GM12878 (cell line): ENCODE results near the gene TTC19. TPM values are rescaled to one million over a fixed set of nuclear protein-coding genes. Genes with fewer than 3 reads are reported as not detected.

Experiments used
- ATAC-seq: fragments of 200-7000 bp; cut with Tn5 transposase; 3 replicates; pipeline ENCODE4 v1.9.1; 2020; ENCODE audit warnings: mild to moderate bottlenecking, moderate library complexity
- BruUV-seq: library from RNA; stranded (reverse); fragments of 400-500 nt; replicated peaks from 2 replicates; lab custom pipeline; 2021; lab: Mats Ljungman, UMichigan
- CTCF ChIA-PET: fragments of 300-600 bp; sonication (Branson Sonifier 250); formaldehyde crosslinking; extraction: SDS; loops from one replicate; lab custom pipeline; 2021; ENCODE audit warnings: inconsistent platforms; lab: Yijun Ruan, JAX
- POLR2A ChIA-PET: fragments of 350-600 bp; formaldehyde crosslinking; extraction: SDS; loops from one replicate; lab custom pipeline; 2021; ENCODE audit warnings: inconsistent platforms; lab: Charles Lee
- RAD21 ChIA-PET: fragments of 300-600 bp; sonication (Branson Sonifier 250); formaldehyde crosslinking; loops from one replicate; lab custom pipeline; 2023; ENCODE audit warnings: antibody characterized with exemption; ENCODE audit not compliant: unreplicated experiment; lab: Charles Lee
- SMC1A ChIA-PET: fragments of 300-600 bp; sonication (Branson Sonifier 250); formaldehyde crosslinking; loops from one replicate; lab custom pipeline; 2023; ENCODE audit not compliant: unreplicated experiment, uncharacterized antibody; lab: Charles Lee
- DNase-seq: peaks from one replicate; pipeline ENCODE4 v3.0.0-alpha.2; 2011; ENCODE audit warnings: low read depth, low spot score
- FAIRE-seq: peaks from 3 replicates; lab custom pipeline; 2011; peaks lifted over from hg19 to GRCh38; lab: Jason Lieb, UNC
- H2AFZ ChIP-seq: 2 replicates; pipeline ENCODE4 v1.6.0; 2011; ENCODE audit warnings: low read depth, low read length, control low read depth; ENCODE audit not compliant: control insufficient read depth
- H3K27ac ChIP-seq: 2 replicates; pipeline ENCODE4 v1.5.1; 2011; ENCODE audit warnings: control low read depth; ENCODE audit not compliant: control insufficient read depth, insufficient read depth
- H3K27me3 ChIP-seq, 2 experiments: replicated peaks in 1 of 2; 2 replicates each; pipeline versions ENCODE4 v1.6.0 to v1.6.1; 2011; ENCODE audit warnings: low read length in 1 of 2; ENCODE audit not compliant: control insufficient read depth in 2 of 2, insufficient read depth in 2 of 2
- H3K36me3 ChIP-seq, 2 experiments: 2 replicates each; pipeline ENCODE4 v1.5.1; 2011; ENCODE audit warnings: low read length in 1 of 2; ENCODE audit not compliant: control insufficient read depth in 2 of 2, insufficient read depth in 2 of 2
- H3K4me1 ChIP-seq: 2 replicates; pipeline ENCODE4 v1.6.1; 2011; ENCODE audit warnings: mild to moderate bottlenecking, low read length, moderate library complexity, mixed read lengths; ENCODE audit not compliant: control insufficient read depth, insufficient read depth
- H3K4me2 ChIP-seq: 2 replicates; pipeline ENCODE4 v1.6.0; 2011; ENCODE audit warnings: control low read depth; ENCODE audit not compliant: control insufficient read depth, insufficient read depth
- H3K4me3 ChIP-seq: fragments of 200-600 bp; sonication (generic); 2 replicates; pipeline ENCODE4 v1.5.1; 2016
- H3K79me2 ChIP-seq: 2 replicates; pipeline ENCODE4 v1.6.0; 2011; ENCODE audit warnings: low read length; ENCODE audit not compliant: control insufficient read depth, insufficient read depth
- H3K9ac ChIP-seq: 2 replicates; pipeline ENCODE4 v1.8.0; 2011; ENCODE audit warnings: low read length, control low read depth, mixed read lengths; ENCODE audit not compliant: control insufficient read depth, insufficient read depth
- H3K9me3 ChIP-seq: replicated peaks from 3 replicates; pipeline ENCODE4 v1.5.1; 2011; ENCODE audit warnings: mild to moderate bottlenecking, low read length; ENCODE audit not compliant: control insufficient read depth, insufficient read depth
- H4K20me1 ChIP-seq: 2 replicates; pipeline ENCODE4 v1.6.0; 2011; ENCODE audit not compliant: control insufficient read depth, insufficient read depth
- DPF2 ChIP-seq: fragments of 450-650 bp; IDR thresholded peaks from 2 replicates; pipeline ENCODE4 v1.6.1; 2017; ENCODE audit warnings: mild to moderate bottlenecking
- FOS ChIP-seq: IDR thresholded peaks from 3 replicates; pipeline ENCODE4 v1.6.1; 2011; ENCODE audit warnings: borderline replicate concordance; ENCODE audit not compliant: insufficient read length; ENCODE audit errors: extremely low read depth
- GATAD2B ChIP-seq: fragments of 450-650 bp; conservative IDR thresholded peaks from 2 replicates; pipeline ENCODE4 v1.6.1; 2017; ENCODE audit warnings: low read depth, mild to moderate bottlenecking, moderate library complexity
- JUND ChIP-seq: IDR thresholded peaks from 2 replicates; pipeline ENCODE4 v1.6.1; 2012; ENCODE audit warnings: low read depth, mild to moderate bottlenecking, low read length, improper control_type of control experiment, moderate library complexity
- MAX ChIP-seq: IDR thresholded peaks from 2 replicates; pipeline ENCODE4 v1.6.1; 2012; ENCODE audit warnings: low read depth, low read length, improper control_type of control experiment
- MEF2A ChIP-seq: IDR thresholded peaks from 2 replicates; pipeline ENCODE4 v1.6.1; 2011; ENCODE audit warnings: low read depth, mild to moderate bottlenecking, low read length, moderate library complexity; ENCODE audit not compliant: insufficient read depth
- MEF2B ChIP-seq: fragments of 450-650 bp; IDR thresholded peaks from 2 replicates; pipeline ENCODE4 v1.6.1; 2018; ENCODE audit warnings: mild to moderate bottlenecking, moderate library complexity; ENCODE audit not compliant: partially characterized antibody, poor library complexity, severe bottlenecking
- NFIC ChIP-seq: IDR thresholded peaks from 2 replicates; pipeline ENCODE4 v1.6.1; 2012; ENCODE audit warnings: low read depth, mild to moderate bottlenecking, inconsistent platforms, low read length, moderate library complexity
- PAX5 ChIP-seq: IDR thresholded peaks from 2 replicates; pipeline ENCODE4 v1.6.1; 2011; ENCODE audit warnings: low read depth, low read length, borderline replicate concordance
- PAX8 ChIP-seq: fragments of 450-650 bp; IDR thresholded peaks from 2 replicates; pipeline ENCODE4 v1.6.1; 2017; ENCODE audit warnings: mild to moderate bottlenecking, moderate library complexity
- POU2F2 ChIP-seq: IDR thresholded peaks from 3 replicates; pipeline ENCODE4 v1.6.1; 2011; ENCODE audit warnings: low read depth, mild to moderate bottlenecking, low read length, borderline replicate concordance
- RELA ChIP-seq: fragments of 450-650 bp; IDR thresholded peaks from 2 replicates; pipeline ENCODE4 v1.8.0; 2014; ENCODE audit warnings: borderline replicate concordance; ENCODE audit not compliant: partially characterized antibody
- SMARCA5 ChIP-seq: fragments of 450-650 bp; IDR thresholded peaks from 2 replicates; pipeline ENCODE4 v1.6.1; 2017; ENCODE audit warnings: mild to moderate bottlenecking
- STAT1 ChIP-seq: fragments of 450-650 bp; conservative IDR thresholded peaks from 2 replicates; pipeline ENCODE4 v1.6.1; 2014; ENCODE audit warnings: antibody characterized with exemption, mild to moderate bottlenecking
- WGBS: methylation state at CpG from one replicate; pipeline ENCODE4 v1.1.6; 2016; ENCODE audit warnings: low lambda C conversion rate; ENCODE audit not compliant: insufficient replicate concordance, insufficient coverage; ENCODE audit errors: missing lambda C conversion rate; 5-methylcytosine and 5-hydroxymethylcytosine counted together
- in situ Hi-C: fragments of 300-500 bp; cut with MboI; formaldehyde crosslinking; loops from 9 replicates; pipeline ENCODE4 v1.14.3; 2018; ENCODE audit warnings: mixed read lengths
- intact Hi-C: fragments of 100-400 bp; cut with micrococcal nuclease; formaldehyde crosslinking; loops from one replicate; pipeline ENCODE4 v1.14.2; 2022; ENCODE audit not compliant: unreplicated experiment
- polyA plus RNA-seq, 11 experiments: library from polyadenylated mRNA; depleted of rRNA in 4 of 11; unstranded in 6 of 11; stranded (reverse) in 5 of 11; fragments of >200 nt; fragmentation: Nextera tagmentation in 4 of 11; fragmentation: Illumina TruSeq in 1 of 11; extraction: Ambion mirVana in 4 of 11; extraction: Trizol in 1 of 11; gene quantifications; 1 replicate in 1 of 11; 2 replicates in 10 of 11; pipeline versions ENCODE4 v1.2.1 to v1.2.3, GENCODE V29; 2011 to 2016; ENCODE audit warnings: inconsistent platforms in 2 of 11, missing spikeins in 2 of 11, low read depth in 1 of 11
- total RNA-seq, 4 experiments: library from RNA; depleted of rRNA in 3 of 4; stranded (reverse); fragments of >200 nt in 3 of 4; fragmentation: Illumina TruSeq in 1 of 4; extraction: Trizol in 1 of 4; gene quantifications; 2 replicates each; pipeline versions ENCODE4 v1.2.1 to v1.2.3, GENCODE V29; 2013 to 2021
- TF ChIP-seq, protein P1 (sequence below): fragments of 450-650 bp; formaldehyde crosslinking; IDR thresholded peaks from 2 replicates; pipeline ENCODE4 v1.4.0; 2020; ENCODE audit warnings: mild to moderate bottlenecking, moderate library complexity
- TF ChIP-seq, protein P2 (sequence below): fragments of 450-650 bp; conservative IDR thresholded peaks from 2 replicates; pipeline ENCODE4 v1.6.1; 2017; ENCODE audit warnings: mild to moderate bottlenecking, moderate library complexity

Gene TTC19
- total and polyA plus RNA-seq, 10 of the 15 experiments (the other 5 are each of a cell fraction or from before 2014, with no cell fraction given): 5.3 to 29.8 (median 20.1) TPM

GRCh38 chr17:15965528-15965927 is 34.1 kb upstream of the TTC19 start (continued):
- TF ChIP-seq FOS (no peak), RELA (no peak), DPF2 (no peak)

DNA sequence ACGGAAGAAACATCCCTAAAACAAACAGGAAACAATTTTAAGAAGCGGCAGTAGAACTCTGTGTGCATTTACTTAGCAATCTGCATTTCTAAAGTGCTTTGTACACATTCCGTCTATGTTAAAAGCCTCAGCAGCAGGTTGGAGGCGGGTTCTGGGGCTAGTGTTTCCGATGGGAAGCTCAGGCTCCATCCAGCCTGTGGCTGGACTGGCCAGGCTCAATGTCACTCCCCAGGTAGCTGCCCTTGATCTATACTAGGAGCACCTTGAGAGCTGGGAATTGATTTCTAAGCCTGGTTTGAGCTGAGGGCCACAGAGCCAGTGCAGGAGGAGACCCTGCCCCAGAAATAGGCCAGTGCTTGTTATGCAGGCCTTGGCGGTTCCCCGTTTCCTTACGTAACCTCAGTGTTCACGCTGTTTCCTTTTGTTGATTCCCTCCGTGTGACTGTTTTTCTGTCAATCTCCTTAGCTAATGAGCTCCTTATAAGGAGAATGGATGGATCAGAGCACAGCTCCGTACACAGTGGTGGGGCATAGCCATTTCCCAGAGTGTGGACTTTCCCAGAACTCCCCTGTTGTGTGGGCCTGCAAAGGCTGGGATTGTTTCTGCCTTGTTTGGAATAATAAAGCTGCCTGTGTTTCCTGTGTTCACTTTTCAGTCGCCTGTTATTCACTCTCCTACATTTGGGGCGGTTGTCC is 33.3 kb upstream of the TTC19 start:
- TF ChIP-seq POU2F2 (no peak), MEF2B (no peak), SMARCA5 (no peak), MEF2A (no peak), NFIC (no peak), PAX8 (no peak), JUND (no peak), STAT1 (no peak), MAX (no peak), PAX5 (no peak), GATAD2B (no peak)
- TF ChIP-seq, protein P1, sequence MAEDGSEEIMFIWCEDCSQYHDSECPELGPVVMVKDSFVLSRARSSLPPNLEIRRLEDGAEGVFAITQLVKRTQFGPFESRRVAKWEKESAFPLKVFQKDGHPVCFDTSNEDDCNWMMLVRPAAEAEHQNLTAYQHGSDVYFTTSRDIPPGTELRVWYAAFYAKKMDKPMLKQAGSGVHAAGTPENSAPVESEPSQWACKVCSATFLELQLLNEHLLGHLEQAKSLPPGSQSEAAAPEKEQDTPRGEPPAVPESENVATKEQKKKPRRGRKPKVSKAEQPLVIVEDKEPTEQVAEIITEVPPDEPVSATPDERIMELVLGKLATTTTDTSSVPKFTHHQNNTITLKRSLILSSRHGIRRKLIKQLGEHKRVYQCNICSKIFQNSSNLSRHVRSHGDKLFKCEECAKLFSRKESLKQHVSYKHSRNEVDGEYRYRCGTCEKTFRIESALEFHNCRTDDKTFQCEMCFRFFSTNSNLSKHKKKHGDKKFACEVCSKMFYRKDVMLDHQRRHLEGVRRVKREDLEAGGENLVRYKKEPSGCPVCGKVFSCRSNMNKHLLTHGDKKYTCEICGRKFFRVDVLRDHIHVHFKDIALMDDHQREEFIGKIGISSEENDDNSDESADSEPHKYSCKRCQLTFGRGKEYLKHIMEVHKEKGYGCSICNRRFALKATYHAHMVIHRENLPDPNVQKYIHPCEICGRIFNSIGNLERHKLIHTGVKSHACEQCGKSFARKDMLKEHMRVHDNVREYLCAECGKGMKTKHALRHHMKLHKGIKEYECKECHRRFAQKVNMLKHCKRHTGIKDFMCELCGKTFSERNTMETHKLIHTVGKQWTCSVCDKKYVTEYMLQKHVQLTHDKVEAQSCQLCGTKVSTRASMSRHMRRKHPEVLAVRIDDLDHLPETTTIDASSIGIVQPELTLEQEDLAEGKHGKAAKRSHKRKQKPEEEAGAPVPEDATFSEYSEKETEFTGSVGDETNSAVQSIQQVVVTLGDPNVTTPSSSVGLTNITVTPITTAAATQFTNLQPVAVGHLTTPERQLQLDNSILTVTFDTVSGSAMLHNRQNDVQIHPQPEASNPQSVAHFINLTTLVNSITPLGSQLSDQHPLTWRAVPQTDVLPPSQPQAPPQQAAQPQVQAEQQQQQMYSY (CRISPR knock-in tag): no peak
- TF ChIP-seq, protein P2, sequence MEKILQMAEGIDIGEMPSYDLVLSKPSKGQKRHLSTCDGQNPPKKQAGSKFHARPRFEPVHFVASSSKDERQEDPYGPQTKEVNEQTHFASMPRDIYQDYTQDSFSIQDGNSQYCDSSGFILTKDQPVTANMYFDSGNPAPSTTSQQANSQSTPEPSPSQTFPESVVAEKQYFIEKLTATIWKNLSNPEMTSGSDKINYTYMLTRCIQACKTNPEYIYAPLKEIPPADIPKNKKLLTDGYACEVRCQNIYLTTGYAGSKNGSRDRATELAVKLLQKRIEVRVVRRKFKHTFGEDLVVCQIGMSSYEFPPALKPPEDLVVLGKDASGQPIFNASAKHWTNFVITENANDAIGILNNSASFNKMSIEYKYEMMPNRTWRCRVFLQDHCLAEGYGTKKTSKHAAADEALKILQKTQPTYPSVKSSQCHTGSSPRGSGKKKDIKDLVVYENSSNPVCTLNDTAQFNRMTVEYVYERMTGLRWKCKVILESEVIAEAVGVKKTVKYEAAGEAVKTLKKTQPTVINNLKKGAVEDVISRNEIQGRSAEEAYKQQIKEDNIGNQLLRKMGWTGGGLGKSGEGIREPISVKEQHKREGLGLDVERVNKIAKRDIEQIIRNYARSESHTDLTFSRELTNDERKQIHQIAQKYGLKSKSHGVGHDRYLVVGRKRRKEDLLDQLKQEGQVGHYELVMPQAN: no peak
- in situ Hi-C loops: no loop called here
- H3K9ac ChIP-seq: no peak overlapping the region
- ChIA-PET CTCF (interaction anchor here (1.2 to 1.3 kb wide), 2 partner anchors 30 to 33 kb away, joined by 3 read pairs; partner anchors contain the start of genes TTC19 and ZSWIM7), POLR2A (no interaction called here), SMC1A (no interaction called here), RAD21 (no interaction called here)
- no peak overlapping the region for H2AFZ ChIP-seq
- FAIRE-seq: no peak
- H3K27ac ChIP-seq: no peak overlapping the region
- no peaks in the 10 kb centered on the region for H3K36me3 ChIP-seq
- DNase-seq: no peak
- no peaks in the 10 kb centered on the region for H3K9me3 ChIP-seq
- H3K4me3 ChIP-seq: no peak overlapping the region
- ATAC-seq: no peak
- no peak overlapping the region for H3K4me2 ChIP-seq
- H3K79me2 ChIP-seq: no peaks in the 10 kb centered on the region
- no TSS peak for BruUV-seq
- H3K4me1 ChIP-seq: no peaks in the 10 kb centered on the region
- peaks cover 0 to 9% of the 10 kb centered on the region in 2 experiments; a peak in 2 of 4 replicates for H3K27me3 ChIP-seq
- intact Hi-C loops: no loop called here
- 38% methylated on average over 13 of the region's 13 CpGs for WGBS
- H4K20me1 ChIP-seq: no peaks in the 10 kb centered on the region
